ENCODE measurements around the gene RPL36. TPM values are rescaled to one million over a fixed set of nuclear protein-coding genes. Genes with fewer than 3 reads are reported as not detected.

The RPL36 gene
- total and polyA plus RNA-seq, 9 of the 15 experiments (the other 6 are each of a cell fraction or from before 2014, with no cell fraction given) = 350 to 3,412 (median 1,507) TPM

GRCh38 chr19:5663904-5664303 lies 26.2 kb upstream of the RPL36 start:
- H2AFZ ChIP-seq (ENCODE audit: low read depth, low read length) = no peak overlapping the region
- H3K27ac ChIP-seq (ENCODE audit: extremely low read depth, low read depth, low read length) = no peak overlapping the region
- H3K9me3 ChIP-seq (replicated peaks; ENCODE audit: control insufficient read depth, insufficient read depth, low read depth, low read length) = no peaks in the 10 kb centered on the region
- no peak for TF ChIP-seq FOXM1 (IDR thresholded peaks at IDR 0.05; ENCODE audit: low read depth)
- no peak for TF ChIP-seq FOXM1 (CRISPR knock-in tag; IDR thresholded peaks at IDR 0.05; ENCODE audit: low read depth)
- TF ChIP-seq ZBTB33 (CRISPR knock-in tag; IDR thresholded peaks at IDR 0.05) = peak; percentile 86
- TF ChIP-seq NFIC (IDR thresholded peaks at IDR 0.05) = peak; percentile 37; the same call in 1 of the 2 replicates
- no peak overlapping the region for H3K4me2 ChIP-seq (ENCODE audit: insufficient read depth, low read length)
- H3K4me3 ChIP-seq = no peak overlapping the region
- intact Hi-C loops (cut with micrococcal nuclease) (no loop called here), in situ Hi-C loops (cut with MboI) (no loop called here)
- no peaks in the 10 kb centered on the region for H3K27me3 ChIP-seq (ENCODE audit: control insufficient read depth in 2 of 2, insufficient read depth in 2 of 2, low read length in 2 of 2)
- ChIA-PET POLR2A (no interaction called here), CTCF (ENCODE audit: low intra/inter-chr PET ratio) (no interaction called here)
- no peaks in the 10 kb centered on the region for H3K79me2 ChIP-seq (ENCODE audit: control insufficient read depth, insufficient read depth, low read length)
- no peak for DNase-seq (ENCODE audit: extremely low read depth in 1 of 4, low spot score in 3 of 4)
- no peak overlapping the region for H3K9ac ChIP-seq (ENCODE audit: insufficient read depth in 1 of 2, low read depth in 2 of 2, low read length in 2 of 2)
- peaks cover 91% of the 10 kb centered on the region for H3K36me3 ChIP-seq (ENCODE audit: control insufficient read depth, insufficient read depth, low read length)
- 96% methylated on average over 17 of the region's 17 CpGs for WGBS (ENCODE audit: insufficient coverage, low coverage, missing lambda C conversion rate)
- peaks cover 0 to 9% of the 10 kb centered on the region in 2 experiments; a peak in 2 of 5 replicates for H3K4me1 ChIP-seq (replicated peaks in 1 of 2; ENCODE audit: control insufficient read depth in 2 of 2, insufficient read depth in 2 of 2, low read length in 2 of 2)
- H4K20me1 ChIP-seq (replicated peaks; ENCODE audit: control insufficient read depth, insufficient read depth, low read length) = no peaks in the 10 kb centered on the region; the same call in 1 of the 2 replicates
- no peak for FAIRE-seq
- BruUV-seq (replicated peaks) = no TSS peak
- H3K9me1 ChIP-seq (ENCODE audit: control insufficient read depth, insufficient read depth, low read length) = peaks cover 2% of the 10 kb centered on the region
- no peak for ATAC-seq

Data from K562 (cell line).